Stomach (tissue), 9 donors: ENCODE measurements around the gene ATF7IP2. TPM values are rescaled to one million over a fixed set of nuclear protein-coding genes. Genes with fewer than 3 reads are reported as not detected.

Experiments
- DNase-seq, 2 donors: peaks; one replicate each; pipeline versions ENCODE4 v3.0.0 to v3.0.0-alpha.2; 2013 to 2019
- H3K27ac ChIP-seq, 5 donors: fragments of 200-600 bp in 4 of 5; sonication (generic) in 4 of 5; one replicate each; pipeline ENCODE4 v1.5.1; 2013 to 2019; ENCODE audit warnings: mild to moderate bottlenecking in 1 of 5, moderate library complexity in 1 of 5
- H3K27me3 ChIP-seq, 3 donors: fragments of 200-600 bp; sonication (generic); one replicate each; pipeline ENCODE4 v1.5.1; 2017 to 2019; ENCODE audit warnings: mixed run types in 1 of 3
- H3K36me3 ChIP-seq, 4 donors: fragments of 200-600 bp; sonication (generic); 1 replicate in 3 of 4; 2 replicates in 1 of 4; pipeline ENCODE4 v1.5.1; 2016 to 2019
- H3K4me1 ChIP-seq, 4 donors: fragments of 200-600 bp; sonication (generic); one replicate each; pipeline ENCODE4 v1.5.1; 2016 to 2019
- H3K4me3 ChIP-seq, 4 donors: fragments of 200-600 bp; sonication (generic) in 3 of 4; one replicate each; pipeline ENCODE4 v1.5.1; 2016 to 2019; ENCODE audit warnings: mild to moderate bottlenecking in 1 of 4
- H3K9me3 ChIP-seq, 4 donors: fragments of 200-600 bp; sonication (generic); one replicate each; pipeline ENCODE4 v1.5.1; 2016 to 2019
- CTCF ChIP-seq, 7 experiments: fragments of 450-650 bp in 4 of 7; fragments of 200-600 bp in 3 of 7; sonication (generic) in 3 of 7; IDR thresholded peaks; one replicate each; pipeline ENCODE4 v1.5.1; 2016 to 2019; ENCODE audit warnings: antibody characterized with exemption in 7 of 7, control low read depth in 2 of 7, mild to moderate bottlenecking in 1 of 7
- EP300 ChIP-seq: sonication (generic); formaldehyde crosslinking; IDR thresholded peaks from one replicate; pipeline ENCODE4 v1.6.1; 2017; ENCODE audit warnings: antibody characterized with exemption
- POLR2A ChIP-seq, 4 donors: fragments of 450-650 bp; IDR thresholded peaks; one replicate each; pipeline ENCODE4 v1.6.1; 2016; ENCODE audit warnings: antibody characterized with exemption in 4 of 4, control low read depth in 2 of 4, mild to moderate bottlenecking in 1 of 4, moderate library complexity in 1 of 4
- POLR2AphosphoS5 ChIP-seq, 3 donors: sonication (generic); formaldehyde crosslinking; IDR thresholded peaks; one replicate each; pipeline ENCODE4 v1.6.1; 2016; ENCODE audit warnings: antibody characterized with exemption in 3 of 3
- WGBS, 5 donors: extraction: QIAGEN DNeasy Blood & Tissue Kit in 3 of 5; methylation state at CpG; one replicate each; pipeline versions ENCODE4 v1.1.5 to v1.1.7; 2013 to 2018; 5-methylcytosine and 5-hydroxymethylcytosine counted together
- intact Hi-C: fragments of 100-400 bp; cut with DNase I; formaldehyde crosslinking; loops from one replicate; pipeline ENCODE4 v1.15.1; 2023; ENCODE audit warnings: low total_unique reads
- polyA plus RNA-seq, 3 donors: library from polyadenylated mRNA; stranded (reverse); fragments of 200-250 nt; gene quantifications; one replicate each; pipeline ENCODE4 v1.2.3, GENCODE V29; 2013
- total RNA-seq, 5 donors: library from RNA; depleted of rRNA; stranded (reverse); fragments of >200 nt; gene quantifications; one replicate each; pipeline versions ENCODE4 v1.1.0 to v1.2.3, GENCODE V29; 2014 to 2016
- donor health status: healthy with polysubstance abuse.
- donor health status: Bipolar disorder and iron deficiency.
- donor health status: healthy.

ATF7IP2 gene
- total and polyA plus RNA-seq, 8 donors = 4.5 to 59.7 (median 30.3) TPM

- H3K27ac ChIP-seq = no peak overlapping the region
- 87 to 96% (median 89%) methylated on average over 1 of the region's 1 CpG for WGBS, 5 donors
- H3K9me3 ChIP-seq = peaks cover 0 to 20% (median 8%) of the 10 kb centered on the region in 4 donors
- no peaks in the 10 kb centered on the region for H3K4me1 ChIP-seq
- DNase-seq = no peak
- H3K36me3 ChIP-seq = no peaks in the 10 kb centered on the region
- no peaks in the 10 kb centered on the region for H3K27me3 ChIP-seq
- intact Hi-C loops = no loop called here
- no peak overlapping the region for H3K4me3 ChIP-seq
- TF ChIP-seq CTCF (IDR thresholded peaks at IDR 0.05) (no peak), EP300 (no peak), POLR2A (IDR thresholded peaks at IDR 0.05) (no peak), POLR2AphosphoS5 (IDR thresholded peaks at IDR 0.05) (no peak)
Measured at GRCh38 chr16:10373556-10373955, 12.3 kb upstream of the ATF7IP2 start.

DNA sequence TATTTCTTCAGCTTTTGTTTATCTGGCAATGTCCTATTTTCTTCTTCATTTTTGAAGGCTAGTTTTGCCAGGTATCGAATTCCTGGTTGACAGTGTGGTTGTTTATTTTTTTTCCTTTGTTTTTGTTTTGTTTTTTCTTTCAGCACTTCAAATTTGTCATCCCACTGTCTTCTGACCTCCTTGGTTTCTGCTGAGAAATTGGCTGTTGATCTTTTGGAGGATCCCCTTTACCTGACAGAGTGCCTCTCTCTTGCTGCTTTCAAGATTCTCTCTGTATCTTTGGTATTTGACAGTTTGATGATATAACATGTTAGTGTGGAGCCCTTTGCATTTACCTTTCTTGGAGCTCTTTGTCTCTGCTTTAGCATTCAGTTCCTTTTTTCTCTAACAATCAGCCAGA lies 9.6 kb upstream of the ATF7IP2 start:
- no peak overlapping the region for H3K27ac ChIP-seq
- DNase-seq = no peak
- no peak overlapping the region for H3K4me3 ChIP-seq
- intact Hi-C loops = no loop called here
- H3K36me3 ChIP-seq = no peaks in the 10 kb centered on the region
- peaks cover 0 to 17% (median 0%) of the 10 kb centered on the region in 4 donors for H3K9me3 ChIP-seq
- 77 to 94% (median 81%) methylated on average over 1 of the region's 1 CpG for WGBS, 5 donors
- H3K27me3 ChIP-seq = no peaks in the 10 kb centered on the region
- no peaks in the 10 kb centered on the region for H3K4me1 ChIP-seq
- no peak for TF ChIP-seq CTCF (IDR thresholded peaks at IDR 0.05)
- no peak for TF ChIP-seq EP300
- TF ChIP-seq POLR2A (IDR thresholded peaks at IDR 0.05) = no peak

- WGBS, 5 donors = 77 to 88% (median 80%) methylated on average over 3 of the region's 3 CpGs
- H3K27me3 ChIP-seq = peaks cover 0 to 6% (median 0%) of the 10 kb centered on the region in 3 donors
- H3K36me3 ChIP-seq = no peaks in the 10 kb centered on the region
- peaks cover 0 to 12% (median 5%) of the 10 kb centered on the region in 4 donors for H3K4me1 ChIP-seq
- no peak overlapping the region for H3K4me3 ChIP-seq
- no peaks in the 10 kb centered on the region for H3K9me3 ChIP-seq
- TF ChIP-seq EP300 = no peak
- no peak for TF ChIP-seq POLR2AphosphoS5 (IDR thresholded peaks at IDR 0.05)
- no peak for TF ChIP-seq CTCF (IDR thresholded peaks at IDR 0.05)
- TF ChIP-seq POLR2A (IDR thresholded peaks at IDR 0.05) = no peak
- intact Hi-C loops = no loop called here
- no peak overlapping the region for H3K27ac ChIP-seq
- DNase-seq = no peak
Measured at GRCh38 chr16:10383626-10384025, 2.2 kb upstream of the ATF7IP2 start.

DNA sequence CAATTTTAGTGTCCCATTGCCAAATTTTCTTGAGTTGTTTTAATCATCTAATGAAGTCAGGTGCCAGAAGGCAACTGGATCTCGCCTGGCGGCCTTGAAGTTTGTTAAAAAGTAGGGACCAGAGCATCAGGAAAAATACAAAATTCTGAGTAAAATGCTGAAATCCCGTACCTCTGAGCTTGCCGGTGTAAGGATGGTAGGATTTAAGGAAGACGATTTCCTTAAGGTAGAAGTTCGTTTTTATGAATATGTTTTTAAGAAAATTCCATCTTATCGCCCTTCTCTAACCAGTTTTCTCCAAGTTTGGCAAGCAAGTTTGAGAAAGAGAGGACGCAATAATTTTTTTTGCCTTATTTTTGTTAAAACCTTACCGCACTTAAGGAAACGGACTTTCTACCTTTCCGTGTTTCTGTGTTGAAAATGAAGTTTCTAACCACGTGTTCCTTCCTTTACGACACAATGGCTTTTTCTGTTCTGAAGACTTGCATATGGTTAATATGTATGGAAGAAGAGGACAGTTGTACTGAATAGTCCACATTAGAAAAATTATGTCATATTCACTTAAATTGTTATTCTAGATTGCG lies 748 bp downstream of the ATF7IP2 start:
- H3K4me1 ChIP-seq = peaks cover 0 to 12% (median 5%) of the 10 kb centered on the region in 4 donors
- H3K27ac ChIP-seq = peak overlapping the region; percentile 64 to 86 (median 73)
- H3K4me3 ChIP-seq = peak overlapping the region; percentile 52 to 67 (median 59)
- H3K27me3 ChIP-seq = peaks cover 0 to 6% (median 0%) of the 10 kb centered on the region in 3 donors
- intact Hi-C loops = no loop called here
- no peaks in the 10 kb centered on the region for H3K9me3 ChIP-seq
- DNase-seq = peak in 1 of 2 donors; percentile 53
- H3K36me3 ChIP-seq = no peaks in the 10 kb centered on the region
- no peak for TF ChIP-seq EP300
- no peak for TF ChIP-seq POLR2AphosphoS5 (IDR thresholded peaks at IDR 0.05)
- no peak for TF ChIP-seq CTCF (IDR thresholded peaks at IDR 0.05)
- no peak for TF ChIP-seq POLR2A (IDR thresholded peaks at IDR 0.05)
- 7 to 15% (median 9%) methylated on average over 14 of the region's 14 CpGs for WGBS, 5 donors
